22Rv1 (cell line): ENCODE measurements around the gene RPL35.
"Not testable (repeated sequence)": the region's sequence is repeated elsewhere in the genome, so short reads cannot be mapped to it uniquely, and the experiment has no call there.

ENCODE experiments used
- H3K27ac ChIP-seq: fragments of 450-650 bp; 2 replicates; pipeline ENCODE4 v1.5.1; 2017
- CTCF ChIP-seq: fragments of 450-650 bp; IDR thresholded peaks from 2 replicates; pipeline ENCODE4 v1.5.1; 2017; ENCODE audit warnings: mild to moderate bottlenecking
- ZFX ChIP-seq: fragments of 450-650 bp; IDR thresholded peaks from 2 replicates; pipeline ENCODE4 v1.6.1; 2017; ENCODE audit warnings: antibody characterized with exemption, borderline replicate concordance

RPL35 gene

GRCh38 chr9:124852121-124852828, 9.5 kb downstream of the RPL35 start:
- no peak for TF ChIP-seq ZFX
- no peak for TF ChIP-seq CTCF
- H3K27ac ChIP-seq: no peak overlapping the region

DNA sequence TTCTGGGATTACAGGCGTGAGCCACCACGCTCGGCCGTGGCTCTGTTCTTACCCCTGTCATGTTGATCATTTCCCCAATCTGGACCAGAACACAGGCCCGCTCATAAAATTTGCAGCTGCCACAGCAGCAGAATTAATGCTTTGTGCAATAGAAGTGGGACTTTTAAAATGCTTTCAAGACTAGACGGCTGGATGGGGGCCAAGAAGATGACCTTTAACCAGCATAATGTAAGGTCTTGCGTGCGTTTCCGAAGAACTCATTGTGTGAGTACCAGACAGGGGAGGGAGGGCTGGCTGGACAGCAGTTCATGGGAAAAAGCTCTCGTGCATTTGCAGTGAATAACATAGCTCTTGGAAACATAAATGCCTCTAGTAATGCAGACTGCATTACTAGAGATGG, 12.0 kb downstream of the RPL35 start:
- TF ChIP-seq ZFX (no peak), CTCF (no peak)
- H3K27ac ChIP-seq: no peak overlapping the region

DNA sequence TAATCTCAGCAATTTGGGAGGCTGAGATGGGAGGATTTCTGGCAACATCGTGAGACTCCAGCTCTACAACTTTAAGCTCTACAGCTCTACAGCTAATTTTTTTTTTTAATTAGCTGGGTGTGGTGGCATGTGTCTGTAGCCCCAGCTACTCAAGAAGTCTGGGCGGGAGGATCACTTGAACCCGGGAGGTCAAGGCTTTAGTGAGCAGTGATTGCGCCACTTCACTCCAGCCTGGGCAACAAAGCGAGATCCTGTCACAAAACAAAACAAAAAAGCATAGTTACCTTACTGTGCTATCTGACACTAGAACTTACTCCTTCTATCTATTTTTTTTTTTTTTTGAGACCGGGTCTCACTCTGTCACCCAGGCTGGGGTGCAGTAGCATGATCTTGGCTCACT, 14.8 kb downstream of the RPL35 start:
- no peak overlapping the region for H3K27ac ChIP-seq
- TF ChIP-seq ZFX (no peak), CTCF (no peak)

- not testable (repeated sequence) for H3K27ac ChIP-seq
Observed at GRCh38 chr9:124846467-124846866, 15.3 kb downstream of the RPL35 start.

DNA sequence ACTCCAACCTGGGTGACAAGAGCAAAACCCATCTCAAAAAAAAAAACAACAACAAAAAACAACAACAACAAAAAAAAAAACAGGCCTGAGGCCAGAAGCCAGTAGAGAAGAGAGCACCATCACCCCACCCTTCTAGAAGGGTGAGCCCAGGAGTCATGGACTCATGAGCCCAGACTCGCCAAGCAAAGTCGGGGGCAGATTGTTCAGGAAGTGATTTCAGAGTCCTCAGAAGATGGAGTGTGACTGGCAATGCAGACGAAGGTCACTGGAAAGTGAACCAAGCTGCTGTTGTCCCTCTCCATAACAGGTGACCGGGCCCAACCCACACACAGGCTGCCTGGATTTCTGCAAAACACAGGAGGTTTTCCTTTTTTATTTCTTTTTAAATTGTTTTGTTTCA, 17.5 kb downstream of the RPL35 start:
- TF ChIP-seq CTCF (no peak), ZFX (no peak)
- H3K27ac ChIP-seq: no peak overlapping the region

- TF ChIP-seq ZFX: no peak
- TF ChIP-seq CTCF: no peak
- no peak overlapping the region for H3K27ac ChIP-seq
Observed at GRCh38 chr9:124843456-124844034, 18.2 kb downstream of the RPL35 start.

- TF ChIP-seq ZFX: no peak
- no peak for TF ChIP-seq CTCF
- H3K27ac ChIP-seq: no peak overlapping the region
Observed at GRCh38 chr9:124841075-124841821, 20.5 kb downstream of the RPL35 start.
